HCT116 (cell line): Measurements from ENCODE around the gene PRKAR1A. TPM values are rescaled to one million over a fixed set of nuclear protein-coding genes. Genes with fewer than 3 reads are reported as not detected.

Source experiments
- ATAC-seq: fragments of 200-7000 bp; cut with Tn5 transposase; 2 replicates; pipeline ENCODE4 v1.9.1; 2020; ENCODE audit warnings: mild to moderate bottlenecking, moderate library complexity
- BruUV-seq: library from RNA; stranded (reverse); fragments of 400-500 nt; replicated peaks from 2 replicates; lab custom pipeline; 2021; lab: Mats Ljungman, UMichigan
- CTCF ChIA-PET: fragments of 300-600 bp; sonication (Branson Sonifier 250); formaldehyde crosslinking; loops from one replicate; lab custom pipeline; 2021; ENCODE audit warnings: antibody characterized with exemption; lab: Charles Lee
- POLR2A ChIA-PET: fragments of 300-600, 350-600 bp; sonication (Branson Sonifier 250); formaldehyde crosslinking; loops from one replicate; lab custom pipeline; 2021; ENCODE audit warnings: antibody characterized with exemption; lab: Charles Lee
- RAD21 ChIA-PET, 2 experiments: fragments of 300-600 bp; sonication (Branson Sonifier 250); formaldehyde crosslinking; loops; one replicate each; lab custom pipeline; 2023; ENCODE audit warnings: low total read pairs in 2 of 2; ENCODE audit not compliant: uncharacterized antibody in 2 of 2, unreplicated experiment in 2 of 2, low non-redundant PET in 1 of 2; lab: Charles Lee
- DNase-seq: peaks from one replicate; pipeline ENCODE4 v3.0.0-alpha.2; 2010; ENCODE audit warnings: low read depth, low spot score
- H2AFZ ChIP-seq: fragments of 200-600 bp; shearing (Covaris generic), sonication (generic); 2 replicates; pipeline ENCODE4 v1.6.1; 2017; ENCODE audit warnings: low read depth, mixed run types, mixed read lengths, antibody characterized with exemption, low read length; ENCODE audit not compliant: poor library complexity, severe bottlenecking
- H3K27ac ChIP-seq: 2 replicates; pipeline ENCODE4 v1.5.1; 2012; ENCODE audit warnings: low read depth, low read length
- H3K27me3 ChIP-seq: fragments of 200-600 bp; sonication (generic); 2 replicates; pipeline ENCODE4 v1.6.1; 2016; ENCODE audit warnings: mixed run types, low read length, mixed read lengths; ENCODE audit not compliant: insufficient read depth
- H3K36me3 ChIP-seq, 2 experiments: fragments of 200-500 bp in 1 of 2; fragments of 200-600 bp in 1 of 2; sonication (Bioruptor generic) in 1 of 2; sonication (generic) in 1 of 2; 2 replicates each; pipeline versions ENCODE4 v1.5.1 to v1.6.1; 2014 to 2016; ENCODE audit warnings: low read length in 2 of 2, inconsistent platforms in 1 of 2, mixed read lengths in 1 of 2, mixed run types in 1 of 2; ENCODE audit not compliant: insufficient read depth in 2 of 2, control insufficient read depth in 1 of 2
- H3K4me1 ChIP-seq, 2 experiments: fragments of 200-600 bp in 1 of 2; sonication (generic) in 1 of 2; 2 replicates each; pipeline versions ENCODE4 v1.5.1 to v1.6.1; 2012 to 2017; ENCODE audit warnings: low read length in 2 of 2, inconsistent platforms in 1 of 2, mild to moderate bottlenecking in 1 of 2, mixed read lengths in 1 of 2, mixed run types in 1 of 2, moderate library complexity in 1 of 2; ENCODE audit not compliant: insufficient read depth in 2 of 2, control insufficient read depth in 1 of 2
- H3K4me2 ChIP-seq: fragments of 200-600 bp; sonication (generic); 2 replicates; pipeline ENCODE4 v1.6.1; 2017; ENCODE audit warnings: mixed run types, low read length, mixed read lengths
- H3K4me3 ChIP-seq, 2 experiments: fragments of 200-600 bp in 1 of 2; sonication (generic) in 1 of 2; replicated peaks in 1 of 2; 2 replicates each; pipeline ENCODE4 v1.5.1; 2011 to 2016; ENCODE audit warnings: low read length in 2 of 2, control low read depth in 1 of 2, low read depth in 1 of 2, mild to moderate bottlenecking in 1 of 2, mixed read lengths in 1 of 2, mixed run types in 1 of 2
- H3K79me2 ChIP-seq: fragments of 200-600 bp; sonication (generic); 2 replicates; pipeline ENCODE4 v1.6.1; 2017; ENCODE audit warnings: mild to moderate bottlenecking, mixed run types, low read length, moderate library complexity, mixed read lengths; ENCODE audit not compliant: insufficient read depth
- H3K9ac ChIP-seq: fragments of 200-600 bp; sonication (generic); 2 replicates; pipeline ENCODE4 v1.6.1; 2016; ENCODE audit warnings: low read length, mixed read lengths
- H3K9me2 ChIP-seq: fragments of 200-600 bp; sonication (generic), shearing (Covaris generic); 2 replicates; pipeline ENCODE4 v1.6.1; 2017; ENCODE audit warnings: mixed run types, mild to moderate bottlenecking, moderate library complexity; ENCODE audit not compliant: insufficient read depth
- H3K9me3 ChIP-seq, 2 experiments: fragments of 200-500 bp in 1 of 2; fragments of 200-600 bp in 1 of 2; sonication (Bioruptor generic) in 1 of 2; sonication (generic) in 1 of 2; 2 replicates each; pipeline ENCODE4 v1.6.1; 2014 to 2017; ENCODE audit warnings: low read length in 2 of 2, mixed read lengths in 2 of 2, inconsistent platforms in 1 of 2, low read depth in 1 of 2, mild to moderate bottlenecking in 1 of 2, mixed run types in 1 of 2, moderate library complexity in 1 of 2; ENCODE audit not compliant: control insufficient read depth in 1 of 2, insufficient read depth in 1 of 2
- H4K20me1 ChIP-seq: fragments of 200-600 bp; sonication (generic), shearing (Covaris generic); 2 replicates; pipeline ENCODE4 v1.6.1; 2017; ENCODE audit warnings: mixed run types, mild to moderate bottlenecking, moderate library complexity; ENCODE audit not compliant: insufficient read depth
- ATF3 ChIP-seq: IDR thresholded peaks from 2 replicates; pipeline ENCODE4 v1.6.1; 2012
- CBX3 ChIP-seq: IDR thresholded peaks from 2 replicates; pipeline ENCODE4 v1.6.1; 2012; ENCODE audit warnings: low read depth
- CEBPB ChIP-seq: IDR thresholded peaks from 2 replicates; pipeline ENCODE4 v1.6.1; 2012; ENCODE audit warnings: low read depth
- CTCF ChIP-seq, 3 experiments: fragments of 200-600 bp in 1 of 3; sonication (generic) in 1 of 3; IDR thresholded peaks in 2 of 3; conservative IDR thresholded peaks in 1 of 3; 2 replicates each; pipeline ENCODE4 v1.5.1; 2012 to 2017; ENCODE audit warnings: low read depth in 2 of 3, low read length in 2 of 3, antibody characterized with exemption in 1 of 3, borderline replicate concordance in 1 of 3, control low read depth in 1 of 3, mild to moderate bottlenecking in 1 of 3, mixed read lengths in 1 of 3, mixed run types in 1 of 3, moderate library complexity in 1 of 3; ENCODE audit not compliant: insufficient read depth in 1 of 3
- ELF1 ChIP-seq: IDR thresholded peaks from 2 replicates; pipeline ENCODE4 v1.6.1; 2012; ENCODE audit warnings: low read depth, borderline replicate concordance
- EZH2 ChIP-seq: fragments of 200-600 bp; sonication (generic); IDR thresholded peaks from 2 replicates; pipeline ENCODE4 v1.6.1; 2017; ENCODE audit warnings: antibody characterized with exemption, mixed run types
- EZH2phosphoT487 ChIP-seq: fragments of 200-600 bp; IDR thresholded peaks from 2 replicates; pipeline ENCODE4 v1.6.1; 2018; ENCODE audit warnings: antibody characterized with exemption, borderline replicate concordance
- FOSL1 ChIP-seq: IDR thresholded peaks from 2 replicates; pipeline ENCODE4 v1.6.1; 2012; ENCODE audit warnings: low read depth
- JUND ChIP-seq: IDR thresholded peaks from 2 replicates; pipeline ENCODE4 v1.6.1; 2012
- POLR2A ChIP-seq: IDR thresholded peaks from 2 replicates; pipeline ENCODE4 v1.7.0; 2011; ENCODE audit warnings: borderline replicate concordance; ENCODE audit not compliant: insufficient read depth, insufficient read length; ENCODE audit errors: extremely low read depth
- RAD21 ChIP-seq: IDR thresholded peaks from 2 replicates; pipeline ENCODE4 v1.6.1; 2012; ENCODE audit warnings: low read depth, mild to moderate bottlenecking
- REST ChIP-seq: IDR thresholded peaks from 2 replicates; pipeline ENCODE4 v1.6.1; 2012; ENCODE audit warnings: low read depth
- SIN3A ChIP-seq: IDR thresholded peaks from 2 replicates; pipeline ENCODE4 v1.6.1; 2012; ENCODE audit warnings: low read depth
- SRF ChIP-seq: IDR thresholded peaks from 2 replicates; pipeline ENCODE4 v1.6.1; 2012; ENCODE audit warnings: low read depth
- TCF7L2 ChIP-seq: IDR thresholded peaks from 2 replicates; pipeline ENCODE4 v1.7.0; 2011; ENCODE audit warnings: borderline replicate concordance, inconsistent platforms; ENCODE audit not compliant: insufficient read depth, insufficient read length; ENCODE audit errors: extremely low read depth
- YY1 ChIP-seq: IDR thresholded peaks from 2 replicates; pipeline ENCODE4 v1.6.1; 2011; ENCODE audit warnings: low read length, low read depth, moderate library complexity, mild to moderate bottlenecking; ENCODE audit not compliant: insufficient replicate concordance; ENCODE audit errors: extremely low read depth
- ZBTB33 ChIP-seq: IDR thresholded peaks from 2 replicates; pipeline ENCODE4 v1.6.1; 2011; ENCODE audit warnings: mild to moderate bottlenecking, low read length, moderate library complexity; ENCODE audit not compliant: insufficient replicate concordance; ENCODE audit errors: extremely low read depth
- ZFX ChIP-seq: fragments of 450-650 bp; IDR thresholded peaks from 2 replicates; pipeline ENCODE4 v1.6.1; 2017
- intact Hi-C: fragments of 100-400 bp; cut with micrococcal nuclease; formaldehyde crosslinking; loops from 2 replicates; pipeline ENCODE4 v1.10.0; 2022
- total RNA-seq: library from RNA; stranded (reverse); gene quantifications from one replicate; pipeline ENCODE4 v1.2.1, GENCODE V29; 2021; ENCODE audit not compliant: unreplicated experiment

Gene PRKAR1A
- total RNA-seq, 1 experiment from 2014 or later = 295 TPM

- intact Hi-C loops = loop anchor here (2.0 kb wide), 1 partner anchor 41 kb away; no protein-coding TSS in a partner anchor
- no peak overlapping the region for H3K9ac ChIP-seq
- H3K4me2 ChIP-seq = no peak overlapping the region
These were observed 87.4 kb downstream of the PRKAR1A start for GRCh38 chr17:68599552-68600066.

More at GRCh38 chr17:68599552-68600066, 87.4 kb downstream of the PRKAR1A start:
- Histone ChIP-seq H3K9me3 (no peaks in the 10 kb centered on the region), H3K27me3 (no peaks in the 10 kb centered on the region), H3K79me2 (no peaks in the 10 kb centered on the region), H3K4me1 (no peaks in the 10 kb centered on the region), H4K20me1 (no peaks in the 10 kb centered on the region), H3K9me2 (no peaks in the 10 kb centered on the region), H3K4me3 (no peak overlapping the region)
- BruUV-seq = no TSS peak
- POLR2A ChIA-PET = no interaction called here
- ATAC-seq = no peak
- no peak for DNase-seq
- RAD21 ChIA-PET = no interaction called here
- no peak for TF ChIP-seq CTCF (IDR thresholded peaks at IDR 0.05 in 2 of 3, conservative IDR thresholded peaks at IDR 0.05 in 1 of 3; ENCODE audit: borderline replicate concordance in 1 of 3, insufficient read depth in 1 of 3, low read depth in 2 of 3, low read length in 2 of 3)
- no peak for TF ChIP-seq EZH2
- no peak for TF ChIP-seq CBX3
- TF ChIP-seq TCF7L2 = no peak
- TF ChIP-seq ZFX = no peak
- TF ChIP-seq REST = no peak
- TF ChIP-seq SIN3A = no peak
- no peak for TF ChIP-seq SRF
- no peak for TF ChIP-seq ELF1
- TF ChIP-seq CEBPB = no peak
- no peak for TF ChIP-seq FOSL1
- no peak for TF ChIP-seq RAD21
- TF ChIP-seq ATF3 = no peak
- no peak for TF ChIP-seq EZH2phosphoT487
- no peak for TF ChIP-seq ZBTB33
- TF ChIP-seq YY1 = no peak
- TF ChIP-seq POLR2A = no peak
- no peak for TF ChIP-seq JUND
- TF ChIP-seq, all 23 proteins: peak for 0
- CTCF ChIA-PET = no interaction called here
- no peak overlapping the region for H3K27ac ChIP-seq
- H2AFZ ChIP-seq = no peak overlapping the region
- H3K36me3 ChIP-seq = no peaks in the 10 kb centered on the region
